Measurements from ENCODE around the gene COL6A3.
"Not testable (repeated sequence)": the region's sequence is repeated elsewhere in the genome, so short reads cannot be mapped to it uniquely, and the experiment has no call there.

Gene COL6A3

DNA sequence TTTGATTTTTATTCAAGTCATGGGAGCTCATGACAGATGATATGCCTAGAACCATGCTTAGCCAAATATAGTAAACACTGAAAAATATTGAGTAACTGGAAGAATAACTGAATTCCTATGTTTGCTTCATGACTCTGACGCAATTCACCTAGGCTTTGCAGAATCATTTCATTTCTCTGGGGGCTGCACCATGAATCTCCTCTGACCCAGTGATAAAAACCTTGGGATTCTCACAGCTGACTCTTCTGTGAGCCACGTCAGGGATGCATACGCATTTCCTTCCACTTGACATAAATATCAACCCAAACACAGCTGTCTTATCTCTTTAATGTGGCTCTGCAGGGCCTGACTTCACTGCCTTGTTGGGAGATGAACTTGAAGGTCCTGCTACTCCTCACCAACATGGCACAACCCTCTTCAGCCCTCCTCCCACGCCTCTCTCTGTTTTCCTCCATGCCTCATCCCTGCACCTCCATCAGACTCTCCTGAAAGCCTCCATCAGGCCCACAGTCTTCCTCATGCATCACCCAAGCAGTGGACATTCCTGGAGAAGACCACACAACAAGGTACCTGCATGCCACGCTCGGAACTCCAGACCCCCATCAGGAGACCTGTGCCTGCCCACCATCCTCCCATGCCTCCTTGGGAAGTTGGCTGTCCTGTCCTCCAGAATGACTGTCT lies 29.8 kb downstream of the COL6A3 start:
- DNase-seq: no peak

DNA sequence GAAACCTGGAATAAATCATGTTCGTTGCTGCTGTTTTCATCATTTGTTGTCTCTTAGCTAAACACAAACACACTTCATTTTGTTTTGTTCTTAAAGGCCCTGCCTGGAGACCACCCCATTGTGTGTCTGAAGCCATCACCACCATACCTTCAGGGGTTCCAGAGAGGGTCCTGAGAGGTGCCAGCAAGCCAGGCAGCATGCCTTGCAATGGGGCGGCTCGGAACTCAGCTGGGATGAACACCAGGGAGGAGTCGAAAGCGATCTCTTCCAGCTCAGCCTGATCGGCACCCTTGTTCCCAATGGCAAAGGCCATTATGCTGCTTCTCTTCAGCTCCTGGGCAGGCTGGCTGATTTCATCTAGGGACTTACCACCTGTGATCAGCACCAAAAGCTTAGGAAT lies 33.2 kb downstream of the COL6A3 start:
- DNase-seq: no peak

DNA sequence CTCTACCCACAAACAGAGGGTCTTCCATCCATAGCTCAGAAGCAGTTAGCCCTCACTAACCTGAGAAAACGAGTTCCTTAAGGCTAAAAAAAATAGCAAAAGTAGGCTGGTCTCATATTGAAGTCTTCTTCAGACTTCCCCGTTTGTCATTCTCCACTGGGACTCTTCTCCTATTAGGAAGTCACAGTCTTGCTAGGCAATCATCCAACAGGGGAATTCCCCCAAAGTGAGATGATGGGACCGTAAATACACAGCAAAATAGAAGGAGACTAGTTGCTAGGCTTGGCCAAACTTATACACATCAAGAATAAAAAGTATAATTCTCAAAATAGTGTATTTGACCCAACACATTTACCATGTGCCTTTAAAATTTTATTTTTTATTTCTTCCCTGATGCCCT lies 34.3 kb downstream of the COL6A3 start:
- no peak for DNase-seq

DNA sequence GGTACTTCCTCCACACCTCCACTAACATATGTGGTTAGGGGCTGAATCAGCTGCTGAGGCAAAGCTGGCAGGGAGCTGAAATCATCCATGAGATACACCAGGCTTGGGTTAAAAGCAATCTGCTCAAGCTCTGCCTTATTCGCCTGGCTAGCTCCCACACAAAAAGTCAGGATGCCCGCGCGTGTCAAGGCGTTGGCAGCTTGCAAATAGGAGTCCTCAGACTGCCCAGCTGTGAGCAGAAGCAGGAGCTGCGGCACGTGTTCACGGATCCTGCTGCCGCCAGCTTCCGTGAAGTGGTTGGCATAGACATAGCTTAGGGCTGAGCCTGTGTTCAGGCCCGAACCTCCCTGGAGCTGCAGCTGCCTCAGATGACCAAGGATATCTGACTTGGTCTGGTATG lies 35.3 kb downstream of the COL6A3 start:
- DNase-seq: no peak

DNA sequence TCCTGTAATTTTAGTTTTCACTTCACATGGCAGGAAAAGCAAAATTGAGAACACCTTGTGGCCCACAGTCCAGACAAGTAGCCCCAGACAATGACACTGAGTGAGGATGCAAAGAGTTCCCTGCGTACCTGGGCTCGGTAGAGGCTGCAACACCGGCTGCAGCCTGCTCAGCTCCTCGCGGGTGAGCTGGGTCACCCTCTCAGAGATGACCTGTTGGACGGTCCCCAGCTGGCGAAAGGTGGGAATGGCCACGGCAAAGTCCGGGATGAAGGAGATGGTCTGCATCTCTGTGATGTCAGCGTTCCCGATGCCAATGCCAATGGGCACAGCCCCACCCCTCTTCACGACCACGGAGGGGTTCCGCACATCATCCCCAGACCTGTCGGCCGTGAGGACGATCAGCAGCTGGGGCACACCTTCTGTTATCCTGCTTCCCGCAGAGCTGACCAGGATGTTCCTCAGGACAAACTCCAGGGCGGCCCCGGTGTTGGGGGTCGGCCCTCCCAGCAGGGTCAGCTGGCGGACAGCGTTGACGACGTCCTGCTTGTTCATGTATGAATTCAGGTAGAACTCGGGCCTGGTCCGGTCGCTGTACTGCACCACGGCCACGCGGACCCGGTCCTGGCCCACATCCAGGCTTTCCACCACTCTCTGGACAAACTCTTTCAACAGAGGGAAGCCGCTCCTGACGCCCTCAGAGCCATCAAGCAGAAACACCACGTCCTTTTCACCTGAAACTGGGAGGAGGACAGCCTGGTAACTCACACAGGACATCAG lies 39.5 kb downstream of the COL6A3 start:
- no peak for DNase-seq

DNA sequence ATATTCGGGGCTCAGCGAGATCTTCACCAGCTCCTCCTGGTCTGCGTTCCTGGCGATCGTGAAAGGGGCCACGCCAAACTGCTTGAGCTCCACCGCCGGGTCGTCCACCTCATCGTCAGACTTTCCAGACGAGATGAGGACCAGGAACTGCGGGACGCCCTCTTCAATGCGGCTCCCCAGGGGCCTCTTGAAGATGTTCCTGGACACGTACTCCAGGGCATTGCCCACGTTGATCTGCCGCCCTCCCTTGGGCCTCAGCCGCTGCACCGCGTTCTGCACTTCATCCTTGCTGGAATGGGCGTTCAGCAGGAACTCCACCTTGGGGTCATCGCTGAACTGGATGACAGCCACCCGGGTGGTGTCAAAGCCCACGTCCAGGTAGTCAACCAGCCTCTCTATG lies 42.1 kb downstream of the COL6A3 start:
- DNase-seq: no peak

DNA sequence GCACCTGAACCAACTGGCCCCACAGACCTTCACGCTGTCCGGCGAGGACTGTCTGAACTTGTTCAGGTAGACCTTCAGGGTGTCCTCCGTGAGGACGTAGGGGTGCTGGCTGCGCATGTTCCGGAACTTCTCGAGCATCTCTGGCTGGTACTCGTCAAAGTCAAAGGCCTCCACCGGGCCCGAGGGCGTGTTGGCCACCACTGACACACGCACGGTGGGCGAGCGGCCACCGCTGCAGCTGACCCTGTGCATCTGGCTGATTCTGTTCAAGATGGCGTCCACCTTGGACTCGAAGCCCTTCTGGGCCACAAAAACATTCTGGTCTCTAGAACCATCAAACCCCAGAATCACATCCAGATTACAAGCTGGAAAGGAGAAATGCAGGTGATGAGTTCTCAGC lies 48.3 kb downstream of the COL6A3 start:
- no peak for DNase-seq

DNA sequence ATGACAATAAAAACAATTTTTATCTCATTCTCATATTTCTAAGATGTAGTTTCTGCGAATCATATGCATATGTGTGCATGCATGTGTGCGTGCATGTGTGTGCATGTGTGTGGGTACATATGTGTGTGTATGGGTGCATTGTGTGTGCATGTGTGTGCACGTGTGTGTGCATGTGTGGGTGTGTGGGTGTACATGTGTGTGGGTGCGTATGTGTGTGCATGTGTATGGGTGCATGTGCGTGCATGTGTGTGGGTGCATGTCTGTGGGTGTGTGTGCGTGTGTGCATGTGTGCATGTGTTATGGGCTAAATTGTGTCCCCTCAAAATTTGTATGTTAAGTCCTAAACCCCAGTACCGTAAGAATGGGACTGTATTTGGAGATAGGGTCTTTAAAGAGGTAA lies 49.3 kb downstream of the COL6A3 start:
- no peak for DNase-seq

DNA sequence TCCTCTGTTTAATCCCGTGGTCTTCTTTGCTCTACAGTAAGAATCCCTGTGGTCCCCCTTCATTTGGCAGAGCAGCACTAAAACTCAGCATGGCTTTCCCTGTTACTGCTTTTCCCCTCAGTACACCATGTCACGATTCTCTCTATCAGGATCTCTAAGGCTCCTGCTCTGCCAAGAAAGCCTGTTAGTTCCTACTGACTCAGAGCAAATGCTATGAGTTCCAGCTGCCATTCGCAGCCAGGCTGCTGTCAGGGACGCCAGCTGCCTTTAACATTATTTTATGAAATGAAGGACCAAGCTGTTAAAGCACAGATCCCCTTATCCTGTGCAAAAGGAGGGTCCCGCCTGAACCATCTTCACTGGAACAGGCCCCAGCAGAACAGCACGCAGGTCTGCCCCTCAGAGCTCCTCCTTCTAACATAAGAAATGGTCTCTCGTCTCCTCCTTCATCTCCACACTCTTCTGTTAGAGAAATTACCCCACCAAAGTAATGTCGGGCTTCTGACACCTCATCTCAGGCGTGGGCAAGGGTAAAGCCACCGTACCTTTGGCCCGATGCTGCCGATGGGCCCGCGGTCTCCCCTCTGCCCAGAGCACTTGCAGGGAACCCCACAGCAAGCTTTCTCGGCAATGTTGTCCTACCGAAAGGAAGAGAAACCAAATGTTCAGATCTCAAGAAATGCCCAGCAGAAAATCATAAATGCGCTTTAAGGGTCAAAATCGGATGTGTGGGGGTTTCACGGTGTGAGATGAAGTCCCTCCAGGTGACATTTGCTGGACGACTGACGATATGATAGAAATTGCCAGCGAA lies 52.6 kb downstream of the COL6A3 start:
- DNase-seq: no peak

DNA sequence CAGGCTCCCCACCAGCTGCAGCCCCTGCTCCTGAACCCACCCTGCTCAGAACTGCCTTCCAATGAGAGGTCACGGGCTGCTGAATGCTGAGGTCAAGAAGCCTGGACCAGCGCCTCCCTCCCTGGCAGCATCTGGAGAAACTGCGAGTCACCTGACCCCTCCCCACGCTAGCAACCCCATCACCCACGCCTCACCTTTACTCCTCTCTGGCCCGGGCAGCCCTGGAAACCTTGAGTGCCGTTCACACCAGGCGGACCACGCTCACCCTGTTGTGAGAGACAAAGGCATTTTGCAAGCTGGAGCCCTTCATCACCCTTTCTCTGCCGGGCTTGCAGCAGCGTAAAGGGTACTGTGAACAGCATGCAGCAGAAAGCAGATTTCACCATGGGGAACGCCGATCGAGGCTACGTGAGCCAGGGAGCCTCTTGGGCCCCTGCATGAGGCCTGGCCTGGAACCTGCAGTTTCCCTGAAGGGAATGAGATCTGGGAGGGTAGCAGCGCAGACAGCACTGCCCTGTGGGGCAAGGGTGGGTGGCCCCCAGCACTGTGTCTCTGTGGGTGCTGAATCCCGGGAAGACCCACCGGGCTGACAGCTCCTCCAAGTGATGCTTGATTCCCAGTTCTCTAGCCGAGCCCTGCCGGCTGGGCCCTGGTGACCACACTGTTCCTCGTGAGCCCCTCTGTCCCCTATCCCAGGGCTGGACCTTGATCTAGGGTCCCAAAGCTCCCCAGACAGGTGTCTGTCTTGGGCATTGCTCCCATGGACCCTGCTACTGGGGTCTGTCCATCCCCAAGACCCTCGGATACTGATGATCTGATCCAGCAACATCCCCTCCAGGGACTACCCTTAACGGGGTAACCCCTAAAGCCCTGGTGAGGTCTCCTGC lies 53.8 kb downstream of the COL6A3 start:
- no peak for DNase-seq

DNA sequence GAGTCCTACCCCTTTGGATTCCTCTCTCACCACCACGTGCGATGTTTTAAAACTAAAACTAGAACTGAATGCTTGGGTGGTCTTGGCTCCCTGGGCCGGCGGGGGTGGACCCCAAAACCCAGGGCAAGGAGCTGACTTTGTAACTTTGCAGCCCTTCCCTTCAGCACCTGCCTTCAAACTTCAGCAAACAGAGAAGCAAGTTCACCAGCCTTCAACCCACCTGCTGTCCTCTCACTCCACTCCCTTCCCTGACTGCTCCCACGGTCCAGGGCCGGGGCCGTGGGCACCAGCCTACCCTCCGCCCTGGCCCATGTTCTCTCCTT lies 54.5 kb downstream of the COL6A3 start:
- no peak for DNase-seq

DNA sequence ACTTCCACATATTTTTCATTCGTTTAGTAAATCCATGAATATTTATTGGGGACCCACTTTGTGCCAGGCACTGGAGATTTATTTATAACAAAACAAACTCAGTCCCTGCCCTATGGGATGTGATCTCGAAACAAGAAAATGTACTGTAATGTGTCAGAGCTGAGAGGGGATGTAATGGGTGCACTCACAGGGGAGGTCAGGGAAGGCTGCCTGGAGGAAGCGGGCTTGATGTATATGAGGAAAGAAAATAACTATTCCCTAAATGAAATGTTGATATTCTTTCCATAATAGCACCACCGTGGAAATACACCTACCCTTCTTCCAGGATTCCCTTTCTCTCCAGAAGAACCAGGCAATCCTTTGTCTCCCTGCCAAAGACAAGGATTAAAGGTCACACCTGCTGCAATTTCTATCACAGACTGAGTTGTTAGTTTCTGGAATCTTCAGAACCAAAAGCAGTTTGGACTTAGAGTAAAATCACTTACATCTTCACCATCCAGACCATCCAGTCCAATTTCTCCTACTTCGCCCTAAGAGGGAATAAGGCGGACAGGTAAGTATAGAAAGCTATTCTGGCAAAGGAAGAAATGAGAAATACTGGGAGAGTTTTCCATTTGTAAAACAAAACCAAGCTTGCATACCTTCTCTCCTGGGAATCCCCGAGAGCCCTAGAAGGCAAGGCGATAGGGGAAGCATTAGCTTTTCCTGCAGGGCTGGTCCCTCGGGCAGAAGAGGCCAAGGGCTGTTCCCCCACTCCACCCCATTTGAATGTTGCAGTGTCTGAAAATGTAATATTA lies 55.0 kb downstream of the COL6A3 start:
- no peak for DNase-seq

DNA sequence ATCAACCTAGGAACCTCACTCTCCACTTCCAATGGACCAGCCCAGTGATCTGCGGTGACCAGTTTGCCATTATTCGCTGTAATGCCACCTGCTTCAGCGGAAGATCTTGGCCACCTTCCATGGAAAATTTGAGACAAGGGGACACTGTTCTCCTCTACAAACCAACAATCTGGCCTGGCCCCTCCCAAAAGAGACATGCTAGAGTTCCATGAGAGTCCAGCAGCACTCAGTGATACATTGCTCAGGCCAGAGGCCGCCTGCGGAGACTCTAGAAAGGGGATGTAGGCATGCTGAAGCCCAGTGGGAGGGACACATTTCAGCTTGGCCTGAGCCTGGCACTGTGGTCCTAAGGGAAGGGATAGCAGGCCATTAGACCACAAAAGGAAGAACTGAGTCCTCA lies 58.3 kb downstream of the COL6A3 start:
- no peak for DNase-seq

DNA sequence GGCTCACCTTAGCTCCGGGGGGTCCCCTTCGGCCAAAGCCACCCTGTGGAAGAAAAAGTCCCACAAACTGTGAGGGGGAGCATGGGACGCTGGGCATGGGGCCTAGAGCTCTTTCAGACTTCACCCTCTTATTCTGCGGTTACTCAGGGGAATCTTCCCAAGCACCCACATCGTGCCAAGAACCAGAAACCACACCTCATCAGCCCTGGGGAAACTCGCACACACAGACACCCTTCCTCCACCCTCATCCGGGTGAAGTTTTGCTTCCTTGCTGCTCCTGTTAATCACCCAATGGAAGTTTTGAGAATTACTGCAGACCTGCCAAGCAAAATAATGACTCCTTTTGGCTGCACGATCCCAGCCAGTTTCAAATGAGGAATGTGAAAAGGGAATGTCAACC lies 59.1 kb downstream of the COL6A3 start:
- no peak for DNase-seq

DNA sequence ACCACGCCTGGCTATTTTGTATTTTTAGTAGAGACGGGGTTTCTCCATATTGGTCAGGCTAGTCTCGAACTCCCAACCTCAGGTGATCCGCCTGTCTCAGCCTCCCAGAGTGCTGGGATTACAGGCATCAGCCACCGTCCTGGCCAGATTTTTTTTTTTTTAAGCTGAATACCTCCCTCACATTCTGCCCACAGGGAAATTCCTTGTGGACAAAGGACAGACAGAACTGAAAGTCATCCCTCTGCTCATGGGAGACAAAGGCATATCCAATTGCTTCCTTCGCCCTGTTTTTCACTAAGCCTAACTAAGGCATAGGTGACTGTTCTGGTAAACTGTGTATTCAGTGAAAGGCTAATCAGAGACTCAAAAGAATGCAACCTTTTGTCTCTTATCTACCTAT lies 59.8 kb downstream of the COL6A3 start:
- not testable (repeated sequence) for DNase-seq

DNA sequence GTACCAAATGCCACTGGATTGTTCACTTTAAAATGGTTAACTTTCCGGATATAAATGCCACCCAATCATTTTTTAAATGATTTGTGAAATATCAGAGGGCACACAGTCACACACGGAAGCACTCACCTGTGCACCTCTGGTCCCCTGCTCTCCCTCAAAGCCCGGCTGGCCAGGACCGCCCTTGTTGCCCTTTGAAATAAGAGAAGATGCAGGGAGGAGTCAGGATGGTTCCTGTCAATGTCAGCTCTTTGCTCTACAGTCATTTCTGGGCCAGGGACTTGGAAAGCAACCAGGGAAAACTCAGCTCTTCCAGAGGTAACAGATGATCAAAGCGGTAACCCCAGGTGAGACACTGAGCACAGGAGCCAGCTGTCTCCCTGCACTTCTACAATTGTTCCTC lies 60.7 kb downstream of the COL6A3 start:
- no peak for DNase-seq

DNA sequence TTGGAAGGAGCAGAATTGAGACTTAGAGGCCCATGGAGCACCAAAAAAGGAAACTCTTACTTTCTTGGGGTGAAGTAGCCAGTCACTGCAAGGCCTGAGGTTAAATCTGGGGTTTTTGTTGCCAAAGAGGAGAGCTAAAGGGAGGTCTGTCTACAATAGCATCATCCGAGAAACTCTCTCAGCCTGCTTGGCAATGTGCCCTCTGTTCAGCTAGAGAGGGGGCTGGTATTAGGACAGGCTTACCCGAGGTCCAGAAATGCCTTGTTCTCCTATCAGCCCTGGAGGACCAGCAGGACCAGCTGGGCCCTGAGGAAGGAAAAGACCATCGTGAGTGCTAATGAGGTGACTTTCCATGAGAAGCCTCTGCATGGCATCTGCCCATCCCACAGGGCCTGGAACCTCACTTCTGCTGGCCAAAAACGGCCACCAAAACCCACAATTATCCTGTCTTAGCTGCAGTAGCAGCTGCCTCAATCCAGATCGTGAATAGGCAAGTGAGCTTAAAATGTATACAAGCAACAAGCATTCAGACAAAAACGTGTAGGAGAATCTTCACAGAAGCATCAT lies 61.6 kb downstream of the COL6A3 start:
- DNase-seq: no peak

DNA sequence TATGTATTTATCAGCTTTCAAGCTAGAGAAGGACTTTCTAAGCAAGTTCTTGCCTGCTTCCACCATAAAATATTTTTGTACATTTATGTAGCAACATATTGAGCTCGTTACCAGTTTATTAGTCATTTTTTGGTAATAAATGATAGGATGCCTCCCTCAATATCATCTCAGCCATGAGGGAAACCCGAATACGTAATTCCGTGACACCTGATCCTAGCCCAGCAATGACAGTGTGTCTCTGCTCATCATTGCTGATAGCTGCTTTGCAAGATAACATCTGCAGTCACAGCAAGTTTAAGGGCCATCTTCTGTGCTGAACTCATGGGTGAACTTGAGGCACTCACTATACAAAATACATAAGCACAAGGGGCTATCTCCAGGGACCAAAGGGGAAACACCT lies 62.2 kb downstream of the COL6A3 start:
- DNase-seq: no peak

DNA sequence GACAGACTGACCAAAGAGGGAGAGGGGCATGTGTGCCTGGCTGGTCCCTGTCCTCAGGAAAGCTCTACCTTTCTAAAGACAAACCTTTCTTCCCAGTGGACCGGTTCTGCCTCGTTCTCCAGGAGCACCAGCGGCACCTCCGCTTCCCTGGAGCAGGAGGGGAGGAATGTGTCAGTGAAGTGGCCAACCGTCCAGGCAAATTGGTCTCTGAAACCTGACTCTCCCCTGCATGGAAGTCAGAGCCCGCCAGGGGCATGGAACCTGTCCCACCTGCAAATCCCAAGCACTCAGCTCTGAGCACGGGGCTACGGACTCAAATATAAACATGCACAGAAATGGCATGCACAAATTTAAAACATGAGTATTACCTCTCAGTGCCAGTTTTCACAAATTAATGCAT lies 62.9 kb downstream of the COL6A3 start:
- DNase-seq: no peak

DNA sequence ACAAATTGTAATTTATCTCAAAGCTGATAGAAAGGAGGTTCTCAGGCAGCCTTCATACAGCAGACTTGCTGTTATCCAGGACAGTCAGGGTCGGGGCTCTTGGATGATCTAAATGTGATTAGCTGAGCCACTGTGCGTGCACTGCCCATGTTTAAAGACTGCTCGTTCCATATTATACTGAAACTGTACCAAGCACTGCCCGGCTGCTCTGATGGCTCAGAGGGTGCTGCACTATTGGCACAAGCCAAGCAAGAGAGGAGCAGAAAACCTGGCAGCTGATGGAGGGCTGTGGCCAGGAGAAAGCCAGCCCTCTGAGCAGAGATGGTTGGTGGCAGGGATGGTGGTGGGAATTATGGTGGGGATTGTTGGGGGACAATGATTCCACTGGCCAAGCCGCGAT lies 63.4 kb downstream of the COL6A3 start:
- no peak for DNase-seq

All from nucleus accumbens (tissue), 56 donors.